Prostate gland (tissue), 2 donors: Measurements from ENCODE around the gene MLC1. TPM values are rescaled to one million over a fixed set of nuclear protein-coding genes. Genes with fewer than 3 reads are reported as not detected.

Source experiments
- DNase-seq: peaks from one replicate; pipeline ENCODE4 v3.0.0-alpha.2; 2019; ENCODE audit warnings: low spot score
- H3K27ac ChIP-seq, 2 donors: fragments of 200-600 bp; sonication (generic); 2 replicates each; pipeline ENCODE4 v1.5.1; 2017 to 2019
- H3K27me3 ChIP-seq: fragments of 200-600 bp; sonication (generic); replicated peaks from 2 replicates; pipeline ENCODE4 v1.5.1; 2019; ENCODE audit not compliant: insufficient read depth
- H3K36me3 ChIP-seq, 2 donors: fragments of 200-600 bp; sonication (generic); 1 replicate in 1 of 2; 2 replicates in 1 of 2; pipeline versions ENCODE4 v1.5.1 to v1.8.1; 2017 to 2019
- H3K4me1 ChIP-seq: fragments of 200-600 bp; sonication (generic); replicated peaks from 2 replicates; pipeline ENCODE4 v1.5.1; 2019
- H3K4me3 ChIP-seq, 2 donors: fragments of 200-600 bp; sonication (generic); 2 replicates each; pipeline ENCODE4 v1.5.1; 2017 to 2019
- H3K9me3 ChIP-seq: fragments of 200-600 bp; sonication (generic); 2 replicates; pipeline ENCODE4 v1.5.1; 2017
- POLR2A ChIP-seq: fragments of 450-650 bp; IDR thresholded peaks from one replicate; pipeline ENCODE4 v1.6.1; 2016; ENCODE audit warnings: antibody characterized with exemption, mild to moderate bottlenecking
- POLR2AphosphoS5 ChIP-seq: sonication (generic); formaldehyde crosslinking; IDR thresholded peaks from one replicate; pipeline ENCODE4 v1.6.1; 2017; ENCODE audit warnings: antibody characterized with exemption
- WGBS: methylation state at CpG from one replicate; pipeline ENCODE4 v1.1.5; 2018; 5-methylcytosine and 5-hydroxymethylcytosine counted together
- intact Hi-C: fragments of 100-400 bp; cut with DNase I; formaldehyde crosslinking; loops from one replicate; pipeline ENCODE4 v1.14.2; 2022
- total RNA-seq, 2 donors: library from RNA; depleted of rRNA; stranded (reverse); fragments of >200 nt; gene quantifications; one replicate each; pipeline ENCODE4 v1.1.0, GENCODE V29; 2016
- TF ChIP-seq, protein P1 (sequence below), 4 experiments: fragments of 200-600 bp in 2 of 4; fragments of 450-650 bp in 2 of 4; sonication (generic) in 2 of 4; IDR thresholded peaks; 1 replicate in 3 of 4; 2 replicates in 1 of 4; pipeline ENCODE4 v1.5.1; 2016 to 2019; ENCODE audit warnings: antibody characterized with exemption in 4 of 4, mild to moderate bottlenecking in 2 of 4, moderate library complexity in 2 of 4

The MLC1 gene
- total RNA-seq, 2 donors from 2014 or later = 0.68 to 1.1 TPM

DNA sequence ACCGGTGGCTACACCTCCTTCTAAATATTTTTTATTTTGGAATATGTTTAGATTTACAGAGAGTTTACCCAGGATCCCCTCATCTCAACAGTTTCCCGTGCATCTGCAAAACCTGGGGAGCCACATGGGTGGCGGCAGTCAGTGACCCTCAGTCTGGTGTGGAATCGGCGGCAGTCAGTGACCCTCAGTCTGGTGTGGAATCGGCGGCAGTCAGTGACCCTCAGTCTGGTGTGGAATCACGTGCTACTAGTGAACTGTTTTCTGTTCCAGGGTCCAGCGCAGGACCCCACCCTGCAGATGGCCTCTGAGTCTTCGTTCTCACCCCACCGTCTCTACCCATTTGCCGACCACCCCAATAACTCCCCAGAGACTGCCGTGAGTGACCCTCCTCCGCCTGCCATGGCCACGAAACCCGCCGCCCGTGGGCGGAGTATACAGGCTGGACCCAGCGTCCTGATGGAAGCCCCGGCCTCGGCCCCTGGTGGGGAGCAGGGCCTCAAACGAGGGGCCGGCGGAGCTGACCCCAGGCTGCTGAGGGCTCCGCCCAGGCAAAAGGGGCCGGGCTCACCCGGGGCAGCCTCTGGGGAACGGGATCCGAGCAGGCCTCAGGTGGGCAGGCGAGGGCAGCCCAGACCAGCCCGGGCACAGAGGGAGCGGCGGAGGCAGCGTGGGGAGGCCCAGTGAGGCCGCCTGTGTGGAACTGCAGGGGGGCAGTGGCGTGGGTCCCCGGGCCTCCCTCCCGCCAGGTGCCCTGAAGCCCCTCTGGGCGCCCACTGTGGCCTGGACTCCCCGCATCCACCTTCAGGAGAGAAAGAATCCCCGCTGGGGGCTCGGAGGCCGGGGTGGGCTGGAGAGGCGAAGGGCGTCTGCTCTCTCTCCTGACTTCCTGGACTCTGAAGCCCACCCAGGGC, 75.2 kb downstream of the MLC1 start:
- Histone ChIP-seq H3K36me3 (no peaks in the 10 kb centered on the region), H3K4me3 (no peak overlapping the region), H3K4me1 (peaks cover 17% of the 10 kb centered on the region), H3K27ac (no peak overlapping the region), H3K27me3 (peaks cover 19% of the 10 kb centered on the region), H3K9me3 (no peaks in the 10 kb centered on the region)
- 87% methylated on average over 39 of the region's 46 CpGs for WGBS
- DNase-seq = no peak
- intact Hi-C loops = no loop called here
- TF ChIP-seq POLR2AphosphoS5 (no peak), POLR2A (no peak)
- TF ChIP-seq, protein P1, sequence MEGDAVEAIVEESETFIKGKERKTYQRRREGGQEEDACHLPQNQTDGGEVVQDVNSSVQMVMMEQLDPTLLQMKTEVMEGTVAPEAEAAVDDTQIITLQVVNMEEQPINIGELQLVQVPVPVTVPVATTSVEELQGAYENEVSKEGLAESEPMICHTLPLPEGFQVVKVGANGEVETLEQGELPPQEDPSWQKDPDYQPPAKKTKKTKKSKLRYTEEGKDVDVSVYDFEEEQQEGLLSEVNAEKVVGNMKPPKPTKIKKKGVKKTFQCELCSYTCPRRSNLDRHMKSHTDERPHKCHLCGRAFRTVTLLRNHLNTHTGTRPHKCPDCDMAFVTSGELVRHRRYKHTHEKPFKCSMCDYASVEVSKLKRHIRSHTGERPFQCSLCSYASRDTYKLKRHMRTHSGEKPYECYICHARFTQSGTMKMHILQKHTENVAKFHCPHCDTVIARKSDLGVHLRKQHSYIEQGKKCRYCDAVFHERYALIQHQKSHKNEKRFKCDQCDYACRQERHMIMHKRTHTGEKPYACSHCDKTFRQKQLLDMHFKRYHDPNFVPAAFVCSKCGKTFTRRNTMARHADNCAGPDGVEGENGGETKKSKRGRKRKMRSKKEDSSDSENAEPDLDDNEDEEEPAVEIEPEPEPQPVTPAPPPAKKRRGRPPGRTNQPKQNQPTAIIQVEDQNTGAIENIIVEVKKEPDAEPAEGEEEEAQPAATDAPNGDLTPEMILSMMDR (IDR thresholded peaks at IDR 0.05) = no peak

Other genes with a start within 250 kb of the MLC1 start
- 10 to 100 TPM; 10.4 to 11.2 TPM for gene ZBED4, start 231.6 kb downstream of the MLC1 start, total RNA-seq
- gene ALG12, start 167.0 kb downstream of the MLC1 start, total RNA-seq = 10 to 100 TPM; 26.1 to 33.6 TPM
- 10 to 100 TPM; 55.1 to 70.1 TPM for gene CRELD2, start 166.8 kb downstream of the MLC1 start, total RNA-seq
- 100 to 1,000 TPM; 126 to 183 TPM for gene PIM3, start 124.7 kb downstream of the MLC1 start, total RNA-seq
- under 1 TPM in 1 of 2 donors, not detected in 1; 0.68 TPM for gene IL17REL, start 72.7 kb downstream of the MLC1 start, total RNA-seq
- gene TTLL8, start 27.1 kb downstream of the MLC1 start, total RNA-seq = under 1 TPM in 1 of 2 donors, not detected in 1; 0.74 TPM
- 10 to 100 TPM in 1 of 2 donors, under 1 TPM in 1; 0.36 to 18.9 TPM for gene MOV10L1, start 4.6 kb upstream of the MLC1 start, total RNA-seq
- 1 to 10 TPM; 7.5 to 9.5 TPM for gene PANX2, start 85.3 kb upstream of the MLC1 start, total RNA-seq
- 10 to 100 TPM; 39.1 to 43.1 TPM for gene TRABD, start 100.5 kb upstream of the MLC1 start, total RNA-seq
- 10 to 100 TPM; 51.8 to 58.5 TPM for gene SELENOO, start 115.6 kb upstream of the MLC1 start, total RNA-seq
- gene TUBGCP6, start 159.6 kb upstream of the MLC1 start, total RNA-seq = 100 to 1,000 TPM in 1 of 2 donors, 10 to 100 TPM in 1; 56.3 to 117 TPM
- 10 to 100 TPM; 36.9 to 41.3 TPM for gene HDAC10, start 165.8 kb upstream of the MLC1 start, total RNA-seq
- 10 to 100 TPM in 1 of 2 donors, 1 to 10 TPM in 1; 8.4 to 18.0 TPM for gene MAPK12, start 176.3 kb upstream of the MLC1 start, total RNA-seq
- 10 to 100 TPM; 11.4 to 14.1 TPM for gene MAPK11, start 185.0 kb upstream of the MLC1 start, total RNA-seq
- 100 to 1,000 TPM; 259 to 309 TPM for gene PLXNB2, start 222.2 kb upstream of the MLC1 start, total RNA-seq
- gene DENND6B, start 241.6 kb upstream of the MLC1 start, total RNA-seq = 10 to 100 TPM in 1 of 2 donors, 1 to 10 TPM in 1; 9.6 to 19.6 TPM